ENCODE results near the gene GRID1.
A peak's percentile ranks its signal among the peaks of the same experiment; 100 is the strongest.

GRID1 gene

DNA sequence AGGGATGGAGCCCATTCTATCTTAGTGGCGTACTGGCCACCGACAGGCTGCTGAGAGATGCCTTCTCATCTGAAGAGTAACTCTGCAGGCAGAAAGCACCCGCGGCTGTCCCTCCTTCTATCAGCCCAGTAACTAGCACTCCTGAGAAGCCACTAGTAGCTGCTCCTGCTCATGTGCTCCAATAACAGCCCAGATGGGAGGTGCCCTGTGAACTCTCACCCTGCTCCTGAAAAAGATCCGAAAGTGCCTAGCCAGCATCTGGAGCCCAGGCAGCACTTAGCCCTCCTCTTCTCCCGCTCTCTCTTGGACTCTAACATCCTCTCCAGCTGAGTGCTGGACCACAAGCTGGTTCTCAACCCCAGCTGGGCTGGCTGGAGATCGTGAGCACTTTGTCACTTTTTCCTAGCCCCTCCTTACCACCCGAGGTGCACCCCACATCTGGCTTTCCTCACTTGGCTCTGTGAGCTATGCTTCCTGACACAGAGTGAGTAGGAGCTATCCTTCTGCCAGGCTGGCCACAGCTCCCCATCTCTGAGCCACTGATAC lies 239.2 kb downstream of the GRID1 start:
- no peaks in the 10 kb centered on the region for H3K9me3 Mint-ChIP-seq
- no peaks in the 10 kb centered on the region for H3K4me1 Mint-ChIP-seq
- DNase-seq (no peak), ATAC-seq (replicated peaks) (peak in 1 of 2 donors; percentile 3)
- H3K36me3 Mint-ChIP-seq: no peaks in the 10 kb centered on the region
- H3K4me3 Mint-ChIP-seq: no peak overlapping the region
- peaks cover 31 to 42% of the 10 kb centered on the region in 2 donors for H3K27me3 Mint-ChIP-seq
- no peak overlapping the region for H3K27ac Mint-ChIP-seq

DNA sequence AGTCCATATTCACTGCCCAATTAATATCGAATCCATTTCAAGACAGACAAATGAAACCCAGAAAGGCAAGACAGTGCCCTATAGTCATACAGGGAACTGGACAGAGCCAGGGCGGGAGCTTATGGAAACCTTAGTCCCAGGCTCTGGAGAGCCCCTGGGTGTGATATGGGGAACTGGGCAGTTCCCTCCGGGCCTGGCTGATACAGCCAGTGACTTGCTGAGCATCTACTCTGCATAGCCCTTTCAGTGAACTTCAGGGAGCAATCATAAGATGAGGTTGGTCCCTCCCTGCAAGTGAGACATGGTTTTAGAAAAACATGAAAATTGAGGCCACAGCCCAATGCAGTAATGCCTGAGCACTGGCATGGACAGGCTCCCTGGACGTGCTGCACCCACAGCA lies 241.9 kb downstream of the GRID1 start:
- Mint-ChIP-seq H3K4me1 (no peaks in the 10 kb centered on the region), H3K27ac (no peak overlapping the region), H3K9me3 (no peaks in the 10 kb centered on the region), H3K27me3 (peaks cover 28 to 31% of the 10 kb centered on the region in 2 donors), H3K36me3 (no peaks in the 10 kb centered on the region), H3K4me3 (no peak overlapping the region)
- ATAC-seq (replicated peaks): no peak
- DNase-seq: no peak

DNA sequence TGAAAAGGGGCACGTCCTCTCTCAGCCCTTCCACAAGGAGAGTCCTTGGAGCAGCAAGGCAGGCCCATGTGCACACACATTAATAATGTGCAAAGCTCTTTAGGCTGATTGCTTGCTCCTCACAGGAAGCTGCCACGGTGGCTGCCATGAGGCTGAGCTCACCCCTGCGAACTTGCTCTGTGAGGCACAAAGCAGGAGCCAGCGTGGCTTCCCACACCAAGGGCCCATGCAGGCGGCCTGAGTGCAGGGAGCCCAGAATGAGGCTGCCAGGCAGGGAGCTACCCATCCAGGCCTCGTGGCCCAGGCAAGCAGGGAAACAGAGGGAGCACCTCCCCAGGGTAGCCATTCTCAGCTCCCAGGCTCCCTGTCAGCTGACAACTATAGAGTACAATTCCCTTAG lies 242.9 kb downstream of the GRID1 start:
- H3K4me3 Mint-ChIP-seq: no peak overlapping the region
- no peaks in the 10 kb centered on the region for H3K4me1 Mint-ChIP-seq
- peaks cover 23 to 27% of the 10 kb centered on the region in 2 donors for H3K27me3 Mint-ChIP-seq
- H3K36me3 Mint-ChIP-seq: no peaks in the 10 kb centered on the region
- H3K9me3 Mint-ChIP-seq: no peaks in the 10 kb centered on the region
- H3K27ac Mint-ChIP-seq: no peak overlapping the region
- ATAC-seq (replicated peaks) (no peak), DNase-seq (no peak)

DNA sequence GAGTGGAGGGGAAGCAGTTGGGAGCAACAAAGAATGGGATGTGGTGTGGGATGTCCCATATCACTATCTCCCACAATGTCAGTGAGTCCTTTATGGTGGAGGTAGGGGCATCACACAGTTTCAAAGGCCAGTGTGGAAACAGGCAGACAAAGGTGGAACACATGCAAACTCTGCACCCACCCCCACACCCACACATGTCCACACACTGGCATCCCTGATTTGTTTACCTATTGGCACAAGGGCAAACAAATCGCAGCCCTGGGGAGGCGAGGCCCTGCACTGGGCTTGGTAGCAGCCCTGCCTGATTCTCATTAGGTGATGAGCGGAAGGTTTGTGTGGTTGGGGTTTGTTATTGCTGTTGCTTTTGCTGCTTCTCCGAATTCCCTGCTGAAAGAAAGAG lies 243.3 kb downstream of the GRID1 start:
- Mint-ChIP-seq H3K36me3 (no peaks in the 10 kb centered on the region), H3K9me3 (no peaks in the 10 kb centered on the region), H3K4me3 (no peak overlapping the region), H3K27ac (no peak overlapping the region), H3K4me1 (no peaks in the 10 kb centered on the region), H3K27me3 (peaks cover 18 to 25% of the 10 kb centered on the region in 2 donors)
- ATAC-seq (replicated peaks) (no peak), DNase-seq (no peak)

GRCh38 chr10:86122646-86123045 lies 243.9 kb downstream of the GRID1 start:
- H3K4me1 Mint-ChIP-seq: no peaks in the 10 kb centered on the region
- no peak for ATAC-seq (replicated peaks)

DNA sequence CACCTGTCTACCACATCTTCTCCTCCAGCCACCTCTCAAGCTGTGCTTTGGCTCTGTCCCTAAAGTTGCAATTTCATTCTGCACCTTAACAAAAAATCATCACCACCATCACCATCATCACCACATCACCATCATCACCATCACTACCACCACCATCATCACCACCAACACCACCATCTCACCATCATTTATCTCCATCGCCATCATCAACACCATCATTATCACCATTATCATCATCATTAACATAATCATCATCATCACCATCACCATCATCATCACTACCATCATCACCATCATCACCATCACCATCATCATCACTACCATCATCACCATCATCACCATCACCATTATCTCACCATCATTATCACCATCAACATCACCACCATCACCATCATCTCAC lies 245.4 kb downstream of the GRID1 start:
- Mint-ChIP-seq H3K36me3 (no peaks in the 10 kb centered on the region), H3K27ac (no peak overlapping the region), H3K4me3 (no peak overlapping the region), H3K27me3 (peaks cover 6 to 11% of the 10 kb centered on the region in 2 donors), H3K4me1 (no peaks in the 10 kb centered on the region), H3K9me3 (no peaks in the 10 kb centered on the region)
- no peak for DNase-seq
- ATAC-seq (replicated peaks): no peak

More at GRCh38 chr10:86122646-86123045, 243.9 kb downstream of the GRID1 start:
- Mint-ChIP-seq H3K36me3 (no peaks in the 10 kb centered on the region), H3K9me3 (no peaks in the 10 kb centered on the region), H3K4me3 (no peak overlapping the region), H3K27me3 (peaks cover 13 to 19% of the 10 kb centered on the region in 2 donors), H3K27ac (no peak overlapping the region)
- DNase-seq: no peak

- no peak overlapping the region for H3K4me3 Mint-ChIP-seq
- DNase-seq (no peak), ATAC-seq (replicated peaks) (no peak)
- H3K4me1 Mint-ChIP-seq: peaks cover 3 to 6% of the 10 kb centered on the region in 2 donors
- no peaks in the 10 kb centered on the region for H3K36me3 Mint-ChIP-seq
- H3K9me3 Mint-ChIP-seq: no peaks in the 10 kb centered on the region
- peaks cover 0 to 11% of the 10 kb centered on the region in 2 donors for H3K27me3 Mint-ChIP-seq
- H3K27ac Mint-ChIP-seq: no peak overlapping the region
Observed at GRCh38 chr10:86117051-86117450, 249.5 kb downstream of the GRID1 start.

DNA sequence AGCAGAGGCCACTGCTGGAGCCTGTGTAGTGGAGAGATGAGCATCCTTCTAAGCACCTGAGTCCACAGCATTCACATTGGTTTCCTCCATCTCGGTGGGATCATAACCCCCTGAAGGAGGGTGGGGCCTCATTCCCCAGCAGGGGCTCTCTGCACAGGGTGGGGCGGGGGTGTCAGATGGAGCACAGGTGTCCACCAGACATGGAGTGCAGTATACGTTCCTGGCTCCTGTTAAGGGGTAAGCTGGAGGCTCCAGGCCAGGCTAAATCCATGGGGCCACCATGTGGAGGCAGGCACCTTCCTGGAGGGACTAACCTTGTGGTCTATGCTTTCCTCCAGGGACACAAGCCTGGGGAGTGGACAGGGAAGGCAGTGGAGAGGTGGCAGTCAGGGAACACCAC lies 252.6 kb downstream of the GRID1 start:
- peaks cover 7 to 11% of the 10 kb centered on the region in 2 donors for H3K27me3 Mint-ChIP-seq
- H3K9me3 Mint-ChIP-seq: no peaks in the 10 kb centered on the region
- no peak for ATAC-seq (replicated peaks)
- no peak overlapping the region for H3K4me3 Mint-ChIP-seq
- H3K27ac Mint-ChIP-seq: no peak overlapping the region
- H3K36me3 Mint-ChIP-seq: no peaks in the 10 kb centered on the region
- DNase-seq: no peak
- H3K4me1 Mint-ChIP-seq: peaks cover 3 to 6% of the 10 kb centered on the region in 2 donors

GRCh38 chr10:86113501-86113900 lies 253.1 kb downstream of the GRID1 start:
- Mint-ChIP-seq H3K4me3 (no peak overlapping the region), H3K36me3 (no peaks in the 10 kb centered on the region), H3K9me3 (no peaks in the 10 kb centered on the region), H3K27me3 (peaks cover 6 to 11% of the 10 kb centered on the region in 2 donors), H3K4me1 (peaks cover 3 to 6% of the 10 kb centered on the region in 2 donors), H3K27ac (no peak overlapping the region)
- ATAC-seq (replicated peaks): peak; percentile 2 to 8
- DNase-seq: no peak

DNA sequence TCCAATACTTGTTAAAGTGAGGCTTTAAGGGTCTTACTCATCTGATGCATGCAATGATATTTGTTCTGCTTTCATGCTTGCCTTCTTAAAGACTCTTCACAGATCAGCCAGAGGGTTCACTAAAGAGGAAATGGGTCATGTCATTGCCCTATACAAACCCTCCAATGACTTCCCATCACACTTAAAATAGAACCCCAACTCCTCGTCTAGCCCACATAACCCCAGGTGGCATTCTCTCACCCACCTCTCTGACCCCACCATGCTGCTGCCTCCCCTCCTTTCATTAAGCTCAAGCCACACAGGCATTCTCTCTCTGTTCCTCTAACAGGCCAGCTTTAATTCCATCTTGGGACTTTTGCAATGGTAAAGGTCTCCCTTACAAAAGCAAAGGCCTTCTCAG lies 253.6 kb downstream of the GRID1 start:
- Mint-ChIP-seq H3K36me3 (no peaks in the 10 kb centered on the region), H3K4me3 (no peak overlapping the region), H3K4me1 (peaks cover 3 to 6% of the 10 kb centered on the region in 2 donors), H3K9me3 (no peaks in the 10 kb centered on the region), H3K27ac (no peak overlapping the region), H3K27me3 (peaks cover 6 to 11% of the 10 kb centered on the region in 2 donors)
- DNase-seq (no peak), ATAC-seq (replicated peaks) (peak; percentile 88 to 91)

- DNase-seq (no peak), ATAC-seq (replicated peaks) (no peak)
- peaks cover 11 to 16% of the 10 kb centered on the region in 2 donors for H3K27me3 Mint-ChIP-seq
- H3K4me3 Mint-ChIP-seq: no peak overlapping the region
- no peaks in the 10 kb centered on the region for H3K36me3 Mint-ChIP-seq
- no peaks in the 10 kb centered on the region for H3K9me3 Mint-ChIP-seq
- H3K27ac Mint-ChIP-seq: no peak overlapping the region
- peaks cover 3 to 6% of the 10 kb centered on the region in 2 donors for H3K4me1 Mint-ChIP-seq
Observed at GRCh38 chr10:86111902-86112545, 254.6 kb downstream of the GRID1 start.

GRCh38 chr10:86110156-86110786 lies 256.3 kb downstream of the GRID1 start:
- no peaks in the 10 kb centered on the region for H3K9me3 Mint-ChIP-seq
- H3K4me1 Mint-ChIP-seq: peaks cover 3 to 6% of the 10 kb centered on the region in 2 donors
- H3K36me3 Mint-ChIP-seq: no peaks in the 10 kb centered on the region
- H3K27ac Mint-ChIP-seq: no peak overlapping the region
- H3K4me3 Mint-ChIP-seq: no peak overlapping the region
- no peak for ATAC-seq (replicated peaks)
- H3K27me3 Mint-ChIP-seq: peaks cover 16 to 18% of the 10 kb centered on the region in 2 donors
- DNase-seq: no peak

GRCh38 chr10:86109421-86109820 lies 257.2 kb downstream of the GRID1 start:
- DNase-seq (no peak), ATAC-seq (replicated peaks) (no peak)
- Mint-ChIP-seq H3K27ac (no peak overlapping the region), H3K36me3 (no peaks in the 10 kb centered on the region), H3K27me3 (peaks cover 12 to 16% of the 10 kb centered on the region in 2 donors), H3K9me3 (no peaks in the 10 kb centered on the region), H3K4me3 (no peak overlapping the region), H3K4me1 (peaks cover 3 to 6% of the 10 kb centered on the region in 2 donors)

DNA sequence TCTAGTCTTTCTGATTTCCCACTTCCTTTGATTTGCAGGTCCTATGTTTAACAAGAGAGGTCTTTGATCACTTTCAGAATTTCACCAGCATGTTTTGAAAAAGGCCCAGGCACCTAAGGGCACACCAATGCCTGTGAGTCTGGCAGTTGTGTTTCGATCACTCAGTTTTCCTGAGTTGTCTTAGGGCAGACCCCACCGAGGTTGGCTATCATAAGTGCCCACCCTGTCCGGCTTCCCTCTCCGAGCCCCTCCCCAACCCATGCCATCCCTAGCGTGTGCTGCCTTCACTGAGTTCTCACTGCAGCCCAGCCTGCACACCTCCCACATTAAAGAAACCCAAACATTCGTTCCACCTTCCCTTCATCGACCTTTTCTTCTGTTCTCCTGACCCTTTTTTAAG lies 257.9 kb downstream of the GRID1 start:
- H3K9me3 Mint-ChIP-seq: no peaks in the 10 kb centered on the region
- H3K27me3 Mint-ChIP-seq: peaks cover 12 to 16% of the 10 kb centered on the region in 2 donors
- H3K27ac Mint-ChIP-seq: no peak overlapping the region
- H3K4me3 Mint-ChIP-seq: no peak overlapping the region
- no peaks in the 10 kb centered on the region for H3K36me3 Mint-ChIP-seq
- peaks cover 3 to 6% of the 10 kb centered on the region in 2 donors for H3K4me1 Mint-ChIP-seq
- DNase-seq: no peak
- ATAC-seq (replicated peaks): no peak
